Left ventricle myocardium inferior (tissue), 1 donor: Measurements from ENCODE around the gene RGPD8. TPM values are rescaled to one million over a fixed set of nuclear protein-coding genes. Genes with fewer than 3 reads are reported as not detected.
"Not testable (repeated sequence)": the region's sequence is repeated elsewhere in the genome, so short reads cannot be mapped to it uniquely, and the experiment has no call there.

ENCODE experiments used
- DNase-seq: peaks from one replicate; pipeline ENCODE4 v3.0.0-alpha.2; 2020
- H3K27ac ChIP-seq: fragments of 200-600 bp; replicated peaks from 2 replicates; pipeline ENCODE4 v1.8.0; 2021
- H3K27me3 ChIP-seq: fragments of 200-600 bp; 2 replicates; pipeline ENCODE4 v1.8.0; 2021; ENCODE audit warnings: low read depth
- H3K36me3 ChIP-seq: fragments of 200-600 bp; 2 replicates; pipeline ENCODE4 v1.8.0; 2021
- H3K4me1 ChIP-seq: fragments of 200-600 bp; 2 replicates; pipeline ENCODE4 v1.8.0; 2021
- H3K4me3 ChIP-seq: fragments of 200-600 bp; 2 replicates; pipeline ENCODE4 v1.8.0; 2021; ENCODE audit warnings: mild to moderate bottlenecking, moderate library complexity
- H3K9me3 ChIP-seq: fragments of 200-600 bp; replicated peaks from 2 replicates; pipeline ENCODE4 v1.8.0; 2021
- CTCF ChIP-seq: fragments of 200-600 bp; IDR thresholded peaks from 2 replicates; pipeline ENCODE4 v1.8.0; 2021; ENCODE audit warnings: antibody characterized with exemption, mild to moderate bottlenecking, borderline replicate concordance
- intact Hi-C: fragments of 100-400 bp; cut with micrococcal nuclease; formaldehyde crosslinking; loops from one replicate; pipeline ENCODE4 v1.11.0; 2022
- total RNA-seq: library from RNA; stranded (reverse); fragmentation: NEBNext Ultra II Directional; extraction: Animal tissue kit (Norgen Biotek cat#: 25700); gene quantifications from one replicate; pipeline ENCODE4 v1.2.1, GENCODE V29; 2021
- donor health status: DM: no; HTN: yes; CAD: no; lungs with severe emphysema.

RGPD8 gene
- total RNA-seq, 1 donor from 2014 or later: 4.1 TPM

GRCh38 chr2:112463256-112463655 lies 29.8 kb upstream of the RGPD8 start:
- Histone ChIP-seq H3K27ac (no peak overlapping the region), H3K4me3 (no peak overlapping the region), H3K9me3 (peaks cover 10% of the 10 kb centered on the region), H3K27me3 (peaks cover 16% of the 10 kb centered on the region), H3K4me1 (no peaks in the 10 kb centered on the region), H3K36me3 (no peaks in the 10 kb centered on the region)
- intact Hi-C loops: no loop called here
- no peak for TF ChIP-seq CTCF
- DNase-seq: no peak

DNA sequence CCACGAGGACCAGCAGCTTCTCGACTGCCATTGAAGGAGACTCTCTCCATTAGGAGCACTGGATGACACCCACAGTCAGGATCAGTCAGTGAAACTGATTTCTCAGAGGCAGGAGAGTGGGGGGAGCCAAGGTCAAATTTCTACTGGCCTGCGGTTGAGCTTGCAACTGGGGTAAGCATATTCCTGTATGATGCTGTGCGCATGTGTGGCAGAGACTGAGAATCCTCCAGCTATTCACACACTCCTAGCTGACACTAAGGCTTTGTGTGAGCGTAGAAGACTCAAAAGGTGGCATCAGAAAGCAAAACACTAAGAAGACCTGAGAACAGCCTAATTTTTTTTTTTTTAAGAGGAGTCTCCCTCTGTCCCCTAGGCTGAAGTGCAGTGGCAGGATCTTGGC lies 28.7 kb upstream of the RGPD8 start:
- DNase-seq: no peak
- peaks cover 16% of the 10 kb centered on the region for H3K27me3 ChIP-seq
- H3K9me3 ChIP-seq: no peaks in the 10 kb centered on the region
- no peak overlapping the region for H3K4me3 ChIP-seq
- no peak for TF ChIP-seq CTCF
- intact Hi-C loops: no loop called here
- no peak overlapping the region for H3K27ac ChIP-seq
- no peaks in the 10 kb centered on the region for H3K36me3 ChIP-seq
- H3K4me1 ChIP-seq: no peaks in the 10 kb centered on the region

DNA sequence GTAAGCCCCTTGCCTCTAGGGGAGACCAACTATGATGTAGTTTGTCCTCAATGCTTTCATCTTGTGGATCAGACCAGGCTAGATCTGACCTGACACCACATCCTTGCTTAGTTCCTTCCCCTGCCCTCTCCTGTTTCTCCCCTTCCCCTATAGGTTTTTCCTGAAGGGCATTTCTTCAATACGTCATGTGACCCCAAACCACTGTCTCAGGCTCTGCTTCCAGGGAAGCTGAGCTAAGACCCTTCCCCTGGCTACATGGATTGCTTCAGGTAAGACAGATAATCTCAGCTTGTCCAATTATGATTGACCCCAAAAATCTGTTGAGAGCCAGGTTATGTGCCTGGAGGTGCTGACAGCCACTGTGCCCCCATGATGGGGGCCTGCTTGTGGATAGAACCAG lies 25.9 kb upstream of the RGPD8 start:
- Histone ChIP-seq H3K4me1 (no peaks in the 10 kb centered on the region), H3K27ac (no peak overlapping the region), H3K9me3 (no peaks in the 10 kb centered on the region), H3K36me3 (no peaks in the 10 kb centered on the region), H3K4me3 (no peak overlapping the region), H3K27me3 (peaks cover 16% of the 10 kb centered on the region)
- TF ChIP-seq CTCF: no peak
- DNase-seq: no peak
- intact Hi-C loops: no loop called here

GRCh38 chr2:112454586-112454985 lies 21.1 kb upstream of the RGPD8 start:
- H3K27ac ChIP-seq: no peak overlapping the region
- H3K4me1 ChIP-seq: no peaks in the 10 kb centered on the region
- no peak overlapping the region for H3K4me3 ChIP-seq
- intact Hi-C loops: no loop called here
- H3K9me3 ChIP-seq: peaks cover 12% of the 10 kb centered on the region
- no peak for DNase-seq
- no peak for TF ChIP-seq CTCF
- H3K27me3 ChIP-seq: no peaks in the 10 kb centered on the region
- no peaks in the 10 kb centered on the region for H3K36me3 ChIP-seq

DNA sequence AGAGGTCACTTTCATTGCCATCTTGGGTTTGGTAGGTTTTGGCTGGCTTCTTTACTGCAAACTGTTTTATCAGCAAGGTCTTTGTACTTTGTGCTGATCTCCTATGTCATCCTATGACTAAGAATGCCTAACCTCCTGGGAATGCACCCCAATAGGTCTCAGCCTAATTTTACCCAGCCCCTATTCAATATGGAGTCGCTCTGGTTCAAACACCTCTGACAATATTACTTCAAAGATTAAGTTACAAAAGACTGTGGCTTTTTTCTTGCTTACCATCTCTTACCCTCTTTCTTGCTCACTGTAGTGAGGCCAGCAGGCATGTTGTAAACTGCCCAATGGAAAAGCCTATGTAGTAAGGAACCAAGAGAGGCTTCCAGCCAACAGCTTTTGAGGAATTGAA lies 17.9 kb upstream of the RGPD8 start:
- Histone ChIP-seq H3K4me3 (no peak overlapping the region), H3K27me3 (no peaks in the 10 kb centered on the region), H3K4me1 (no peaks in the 10 kb centered on the region), H3K27ac (no peak overlapping the region), H3K36me3 (no peaks in the 10 kb centered on the region), H3K9me3 (peaks cover 13% of the 10 kb centered on the region)
- DNase-seq: no peak
- intact Hi-C loops: no loop called here
- TF ChIP-seq CTCF: no peak

DNA sequence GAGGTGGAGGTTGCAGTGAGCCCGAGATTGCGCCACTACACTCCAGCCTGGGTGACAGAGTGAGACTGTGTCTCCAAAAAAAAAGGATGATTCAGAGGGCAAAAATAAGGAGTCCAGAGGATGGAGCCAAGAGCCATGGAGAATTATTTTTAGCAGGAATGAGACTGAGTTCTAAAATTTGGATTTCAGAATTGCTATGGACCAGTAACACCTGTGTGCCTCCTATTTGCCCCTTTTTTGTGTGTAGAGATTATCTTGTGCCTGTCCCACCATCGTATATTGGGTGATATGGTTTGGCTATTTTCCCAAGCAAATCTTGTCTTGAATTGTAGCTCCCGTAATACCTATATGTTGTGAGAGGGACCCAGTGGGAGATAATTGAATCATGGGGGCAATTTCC lies 16.4 kb upstream of the RGPD8 start:
- no peak overlapping the region for H3K4me3 ChIP-seq
- no peaks in the 10 kb centered on the region for H3K36me3 ChIP-seq
- intact Hi-C loops: no loop called here
- no peak overlapping the region for H3K27ac ChIP-seq
- no peak for TF ChIP-seq CTCF
- H3K9me3 ChIP-seq: peaks cover 13% of the 10 kb centered on the region
- no peaks in the 10 kb centered on the region for H3K27me3 ChIP-seq
- H3K4me1 ChIP-seq: no peaks in the 10 kb centered on the region
- DNase-seq: no peak

DNA sequence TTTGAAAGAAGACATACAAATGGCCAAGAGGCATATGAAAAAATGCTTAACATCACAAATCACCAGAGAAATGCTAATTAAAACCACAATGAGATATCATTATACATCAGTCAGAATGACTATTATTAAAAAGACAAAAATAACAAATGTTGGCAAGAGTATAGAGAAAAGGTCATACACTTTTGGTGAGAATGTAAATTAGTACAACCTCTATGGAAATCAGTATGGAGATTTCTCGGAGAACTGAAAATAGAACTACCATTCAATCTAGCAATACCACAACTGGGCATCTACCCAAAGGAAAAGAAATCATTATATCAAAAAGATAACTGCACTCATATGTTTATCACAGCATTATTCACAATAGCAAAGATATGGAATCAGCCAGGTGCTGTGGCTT lies 10.8 kb upstream of the RGPD8 start:
- H3K27ac ChIP-seq, H3K4me1 ChIP-seq, H3K4me3 ChIP-seq, DNase-seq, H3K9me3 ChIP-seq, intact Hi-C loops, H3K36me3 ChIP-seq: not testable (repeated sequence)
- peaks cover 19% of the 10 kb centered on the region for H3K27me3 ChIP-seq

GRCh38 chr2:112438603-112439261 lies 5.3 kb upstream of the RGPD8 start:
- H3K4me1 ChIP-seq, H3K27ac ChIP-seq, H3K9me3 ChIP-seq, intact Hi-C loops, DNase-seq, H3K36me3 ChIP-seq, H3K4me3 ChIP-seq: not testable (repeated sequence)
- H3K27me3 ChIP-seq: peaks cover 56% of the 10 kb centered on the region
